ENCODE data around the gene PIRT. TPM values are rescaled to one million over a fixed set of nuclear protein-coding genes. Genes with fewer than 3 reads are reported as not detected.
A peak's percentile ranks its signal among the peaks of the same experiment; 100 is the strongest.

The PIRT gene
- total and polyA plus RNA-seq, 11 donors = not detected

GRCh38 chr17:10844621-10845387, 6.9 kb upstream of the PIRT start:
- 7 to 9% (median 8%) methylated on average over 27 to 28 of the region's 28 CpGs for WGBS, 4 donors
- Histone ChIP-seq H3K27me3 (peaks cover 0 to 9% (median 0%) of the 10 kb centered on the region in 9 donors), H3K36me3 (no peaks in the 10 kb centered on the region), H3K4me3 (peak overlapping the region; percentile 26 to 60 (median 48)), H3K4me1 (peaks cover 0 to 11% (median 0%) of the 10 kb centered on the region in 12 donors), H3K27ac (no peak overlapping the region), H3K9me3 (peaks cover 0 to 6% (median 0%) of the 10 kb centered on the region in 12 donors)
- intact Hi-C loops (cut with DNase I) = loop anchor here (1.0 to 10.0 kb wide), 8 partner anchors 93 to 200 kb away; no protein-coding TSS in a partner anchor
- TF ChIP-seq POLR2A (IDR thresholded peaks at IDR 0.05) = no peak
- TF ChIP-seq, protein P1, sequence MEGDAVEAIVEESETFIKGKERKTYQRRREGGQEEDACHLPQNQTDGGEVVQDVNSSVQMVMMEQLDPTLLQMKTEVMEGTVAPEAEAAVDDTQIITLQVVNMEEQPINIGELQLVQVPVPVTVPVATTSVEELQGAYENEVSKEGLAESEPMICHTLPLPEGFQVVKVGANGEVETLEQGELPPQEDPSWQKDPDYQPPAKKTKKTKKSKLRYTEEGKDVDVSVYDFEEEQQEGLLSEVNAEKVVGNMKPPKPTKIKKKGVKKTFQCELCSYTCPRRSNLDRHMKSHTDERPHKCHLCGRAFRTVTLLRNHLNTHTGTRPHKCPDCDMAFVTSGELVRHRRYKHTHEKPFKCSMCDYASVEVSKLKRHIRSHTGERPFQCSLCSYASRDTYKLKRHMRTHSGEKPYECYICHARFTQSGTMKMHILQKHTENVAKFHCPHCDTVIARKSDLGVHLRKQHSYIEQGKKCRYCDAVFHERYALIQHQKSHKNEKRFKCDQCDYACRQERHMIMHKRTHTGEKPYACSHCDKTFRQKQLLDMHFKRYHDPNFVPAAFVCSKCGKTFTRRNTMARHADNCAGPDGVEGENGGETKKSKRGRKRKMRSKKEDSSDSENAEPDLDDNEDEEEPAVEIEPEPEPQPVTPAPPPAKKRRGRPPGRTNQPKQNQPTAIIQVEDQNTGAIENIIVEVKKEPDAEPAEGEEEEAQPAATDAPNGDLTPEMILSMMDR (IDR thresholded peaks at IDR 0.05) = peak; percentile 89 to 98 (median 94)
- peak; percentile 87 to 96 (median 92) for ATAC-seq
- peak; percentile 70 to 84 (median 76) for DNase-seq

- peak in 3 of 4 donors; percentile 12 to 32 (median 25) for ATAC-seq
- H3K4me3 ChIP-seq = no peak overlapping the region
- no peak overlapping the region for H3K27ac ChIP-seq
- H3K27me3 ChIP-seq = peaks cover 0 to 9% (median 0%) of the 10 kb centered on the region in 9 donors
- no peaks in the 10 kb centered on the region for H3K36me3 ChIP-seq
- TF ChIP-seq POLR2A (IDR thresholded peaks at IDR 0.05) = no peak
- TF ChIP-seq, protein P1 (IDR thresholded peaks at IDR 0.05) = no peak
- peak in 1 of 5 donors; percentile 21 for DNase-seq
- WGBS, 4 donors = 42 to 47% (median 45%) methylated on average over 7 of the region's 7 CpGs
- peaks cover 0 to 11% (median 0%) of the 10 kb centered on the region in 12 donors for H3K4me1 ChIP-seq
- peaks cover 0 to 6% (median 0%) of the 10 kb centered on the region in 12 donors for H3K9me3 ChIP-seq
- intact Hi-C loops (cut with DNase I) = loop anchor here in 8 of 10 donors (1.0 to 10.0 kb wide), 7 partner anchors 92 to 199 kb away; no protein-coding TSS in a partner anchor
Observed at GRCh38 chr17:10843811-10844210, 5.9 kb upstream of the PIRT start.

GRCh38 chr17:10842658-10843057, 4.8 kb upstream of the PIRT start:
- intact Hi-C loops (cut with DNase I) = loop anchor here in 3 of 10 donors (5.0 to 10.0 kb wide), 3 partner anchors 90 to 198 kb away; no protein-coding TSS in a partner anchor
- ATAC-seq = no peak
- H3K4me1 ChIP-seq = peaks cover 0 to 11% (median 0%) of the 10 kb centered on the region in 12 donors
- WGBS, 4 donors = 67 to 82% (median 79%) methylated on average over 4 of the region's 4 CpGs
- H3K27ac ChIP-seq = no peak overlapping the region
- peaks cover 0 to 3% (median 0%) of the 10 kb centered on the region in 12 donors for H3K9me3 ChIP-seq
- no peak overlapping the region for H3K4me3 ChIP-seq
- no peaks in the 10 kb centered on the region for H3K36me3 ChIP-seq
- TF ChIP-seq, protein P1 (IDR thresholded peaks at IDR 0.05) = no peak
- TF ChIP-seq POLR2A (IDR thresholded peaks at IDR 0.05) = no peak
- DNase-seq = no peak
- H3K27me3 ChIP-seq = peaks cover 0 to 10% (median 0%) of the 10 kb centered on the region in 9 donors

- no peaks in the 10 kb centered on the region for H3K36me3 ChIP-seq
- DNase-seq (no peak), ATAC-seq (no peak)
- no peaks in the 10 kb centered on the region for H3K9me3 ChIP-seq
- intact Hi-C loops (cut with DNase I) = loop anchor here in 1 of 10 donors (5.0 kb wide), 1 partner anchor 81 kb away; no protein-coding TSS in a partner anchor
- no peaks in the 10 kb centered on the region for H3K4me1 ChIP-seq
- H3K27ac ChIP-seq = no peak overlapping the region
- WGBS, 4 donors = 80 to 86% (median 84%) methylated on average over 4 to 5 of the region's 5 CpGs
- TF ChIP-seq POLR2A (IDR thresholded peaks at IDR 0.05) = no peak
- TF ChIP-seq, protein P1 (IDR thresholded peaks at IDR 0.05) = no peak
- H3K4me3 ChIP-seq = no peak overlapping the region
- peaks cover 0 to 10% (median 0%) of the 10 kb centered on the region in 9 donors for H3K27me3 ChIP-seq
Observed at GRCh38 chr17:10838682-10839081, 795 bp upstream of the PIRT start.

All from heart left ventricle (tissue), 16 donors.